Esophagus squamous epithelium (tissue), 5 donors: ENCODE data around the gene CXXC4. TPM values are rescaled to one million over a fixed set of nuclear protein-coding genes. Genes with fewer than 3 reads are reported as not detected.

Experiments
- DNase-seq: peaks from one replicate; lab custom pipeline; 2025; lab: John Stamatoyannopoulos, UW
- H3K27ac ChIP-seq, 4 donors: fragments of 200-600 bp; sonication (generic); one replicate each; pipeline ENCODE4 v1.5.1; 2016 to 2019; ENCODE audit warnings: mild to moderate bottlenecking in 1 of 4
- H3K27me3 ChIP-seq, 4 donors: fragments of 200-600 bp; sonication (generic); 1 replicate in 3 of 4; 2 replicates in 1 of 4; pipeline versions ENCODE4 v1.5.1 to v1.6.0; 2017 to 2021; ENCODE audit warnings: antibody characterized with exemption in 1 of 4
- H3K36me3 ChIP-seq, 3 donors: fragments of 200-600 bp; sonication (generic); one replicate each; pipeline ENCODE4 v1.5.1; 2016 to 2019
- H3K4me1 ChIP-seq, 3 donors: fragments of 200-600 bp; sonication (generic); one replicate each; pipeline ENCODE4 v1.5.1; 2017 to 2019
- H3K4me3 ChIP-seq, 4 donors: fragments of 200-600 bp; sonication (generic); 1 replicate in 3 of 4; 2 replicates in 1 of 4; pipeline ENCODE4 v1.5.1; 2016 to 2019; ENCODE audit warnings: mild to moderate bottlenecking in 2 of 4, moderate library complexity in 1 of 4
- H3K9me3 ChIP-seq, 3 donors: fragments of 200-600 bp; sonication (generic); one replicate each; pipeline ENCODE4 v1.5.1; 2016 to 2019
- POLR2A ChIP-seq, 4 donors: fragments of 450-650 bp; IDR thresholded peaks; one replicate each; pipeline ENCODE4 v1.6.1; 2017; ENCODE audit warnings: antibody characterized with exemption in 4 of 4, mild to moderate bottlenecking in 4 of 4, moderate library complexity in 3 of 4
- WGBS, 2 donors: methylation state at CpG; one replicate each; pipeline ENCODE4 v1.1.5; 2018; 5-methylcytosine and 5-hydroxymethylcytosine counted together
- intact Hi-C: fragments of 100-400 bp; cut with DNase I; formaldehyde crosslinking; loops from one replicate; pipeline ENCODE4 v1.15.0; 2022
- total RNA-seq, 4 donors: library from RNA; depleted of rRNA; stranded (reverse); fragments of >200 nt; gene quantifications; one replicate each; pipeline ENCODE4 v1.1.0, GENCODE V29; 2016
- TF ChIP-seq, protein P1 (sequence below), 6 experiments: fragments of 450-650 bp in 4 of 6; fragments of 200-600 bp in 2 of 6; sonication (generic) in 2 of 6; IDR thresholded peaks; one replicate each; pipeline ENCODE4 v1.5.1; 2016 to 2019; ENCODE audit warnings: antibody characterized with exemption in 6 of 6, mild to moderate bottlenecking in 4 of 6, moderate library complexity in 4 of 6
- donor health status: DM: yes; HTN: yes; CAD: no.

The CXXC4 gene
- total RNA-seq, 4 donors from 2014 or later, result 0.19 TPM; not detected in 3

DNA sequence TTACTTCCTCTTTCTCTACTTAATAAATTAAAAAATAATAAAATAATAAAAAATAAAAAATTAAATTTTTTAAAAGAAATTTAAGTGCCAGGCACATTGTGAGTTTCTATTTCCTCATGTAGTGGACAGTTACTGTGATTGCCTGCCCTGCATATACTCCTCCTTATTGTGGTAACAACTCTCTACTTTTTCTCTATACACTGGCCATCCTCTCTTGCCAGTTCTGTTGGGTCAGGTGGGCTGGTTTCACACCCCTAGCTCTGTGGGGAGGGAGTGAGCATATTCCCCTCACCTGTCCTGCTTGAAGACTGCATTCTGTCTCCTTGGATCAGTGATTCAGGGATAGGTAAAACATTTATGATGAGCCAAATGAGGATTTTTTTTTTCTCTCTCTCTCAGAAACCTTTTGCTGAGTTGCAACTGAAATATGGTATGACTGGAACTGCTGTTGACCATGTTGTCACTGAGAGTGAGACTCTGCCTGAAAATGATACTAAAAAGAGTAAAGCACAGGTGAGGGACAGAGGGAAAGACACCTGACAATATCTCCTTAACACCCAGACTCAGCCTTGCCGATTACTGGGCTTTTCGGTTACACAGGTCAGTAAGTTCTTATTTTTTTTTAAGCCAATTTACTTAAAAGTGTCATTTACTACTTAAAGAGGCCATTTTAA is 37.2 kb downstream of the CXXC4 start:
- no peak for DNase-seq
- Histone ChIP-seq H3K4me3 (no peak overlapping the region), H3K27me3 (no peaks in the 10 kb centered on the region), H3K9me3 (no peaks in the 10 kb centered on the region), H3K36me3 (no peaks in the 10 kb centered on the region), H3K27ac (no peak overlapping the region), H3K4me1 (no peaks in the 10 kb centered on the region)
- 73 to 77% methylated on average over 2 of the region's 2 CpGs for WGBS, 2 donors
- TF ChIP-seq, protein P1, sequence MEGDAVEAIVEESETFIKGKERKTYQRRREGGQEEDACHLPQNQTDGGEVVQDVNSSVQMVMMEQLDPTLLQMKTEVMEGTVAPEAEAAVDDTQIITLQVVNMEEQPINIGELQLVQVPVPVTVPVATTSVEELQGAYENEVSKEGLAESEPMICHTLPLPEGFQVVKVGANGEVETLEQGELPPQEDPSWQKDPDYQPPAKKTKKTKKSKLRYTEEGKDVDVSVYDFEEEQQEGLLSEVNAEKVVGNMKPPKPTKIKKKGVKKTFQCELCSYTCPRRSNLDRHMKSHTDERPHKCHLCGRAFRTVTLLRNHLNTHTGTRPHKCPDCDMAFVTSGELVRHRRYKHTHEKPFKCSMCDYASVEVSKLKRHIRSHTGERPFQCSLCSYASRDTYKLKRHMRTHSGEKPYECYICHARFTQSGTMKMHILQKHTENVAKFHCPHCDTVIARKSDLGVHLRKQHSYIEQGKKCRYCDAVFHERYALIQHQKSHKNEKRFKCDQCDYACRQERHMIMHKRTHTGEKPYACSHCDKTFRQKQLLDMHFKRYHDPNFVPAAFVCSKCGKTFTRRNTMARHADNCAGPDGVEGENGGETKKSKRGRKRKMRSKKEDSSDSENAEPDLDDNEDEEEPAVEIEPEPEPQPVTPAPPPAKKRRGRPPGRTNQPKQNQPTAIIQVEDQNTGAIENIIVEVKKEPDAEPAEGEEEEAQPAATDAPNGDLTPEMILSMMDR (IDR thresholded peaks at IDR 0.05), result no peak
- TF ChIP-seq POLR2A (IDR thresholded peaks at IDR 0.05), result no peak
- intact Hi-C loops, result no loop called here

- H3K4me3 ChIP-seq, result no peak overlapping the region
- H3K27ac ChIP-seq, result no peak overlapping the region
- H3K4me1 ChIP-seq, result no peaks in the 10 kb centered on the region
- intact Hi-C loops, result no loop called here
- H3K36me3 ChIP-seq, result no peaks in the 10 kb centered on the region
- no peak for DNase-seq
- H3K9me3 ChIP-seq, result no peaks in the 10 kb centered on the region
- no peak for TF ChIP-seq POLR2A (IDR thresholded peaks at IDR 0.05)
- TF ChIP-seq, protein P1 (IDR thresholded peaks at IDR 0.05), result no peak
- 20 to 43% methylated on average over 1 of the region's 1 CpG for WGBS, 2 donors
- no peaks in the 10 kb centered on the region for H3K27me3 ChIP-seq
These were observed 43.1 kb downstream of the CXXC4 start for GRCh38 chr4:104451573-104451972.

DNA sequence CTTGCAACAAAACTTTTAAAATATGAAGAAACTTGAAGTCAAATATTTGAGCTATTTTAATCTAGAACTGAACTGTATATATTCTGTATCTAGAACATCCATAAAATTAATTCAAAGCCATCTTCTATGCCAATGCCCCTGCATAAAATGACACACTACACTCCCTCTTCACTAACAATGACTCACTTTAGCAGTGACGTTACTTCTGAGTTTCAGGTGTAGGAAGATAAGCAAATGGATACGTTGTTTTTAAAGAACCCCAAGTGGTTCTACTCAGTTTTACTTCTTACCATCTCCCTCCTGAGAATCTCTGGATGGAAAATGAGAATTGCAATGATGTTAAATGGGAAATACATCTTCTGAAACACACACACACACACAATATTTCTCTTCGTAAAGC is 45.2 kb downstream of the CXXC4 start:
- Histone ChIP-seq H3K4me1 (no peaks in the 10 kb centered on the region), H3K27ac (no peak overlapping the region), H3K4me3 (no peak overlapping the region), H3K9me3 (no peaks in the 10 kb centered on the region), H3K36me3 (no peaks in the 10 kb centered on the region), H3K27me3 (no peaks in the 10 kb centered on the region)
- 65 to 80% methylated on average over 3 of the region's 3 CpGs for WGBS, 2 donors
- DNase-seq, result no peak
- no peak for TF ChIP-seq POLR2A (IDR thresholded peaks at IDR 0.05)
- TF ChIP-seq, protein P1 (IDR thresholded peaks at IDR 0.05), result no peak
- intact Hi-C loops, result no loop called here

GRCh38 chr4:104447294-104447693 is 47.4 kb downstream of the CXXC4 start:
- Histone ChIP-seq H3K4me1 (no peaks in the 10 kb centered on the region), H3K27me3 (no peaks in the 10 kb centered on the region), H3K27ac (no peak overlapping the region), H3K36me3 (no peaks in the 10 kb centered on the region), H3K4me3 (no peak overlapping the region), H3K9me3 (no peaks in the 10 kb centered on the region)
- 35 to 54% methylated on average over 2 of the region's 2 CpGs for WGBS, 2 donors
- no peak for DNase-seq
- intact Hi-C loops, result no loop called here
- TF ChIP-seq, protein P1 (IDR thresholded peaks at IDR 0.05), result no peak
- TF ChIP-seq POLR2A (IDR thresholded peaks at IDR 0.05), result no peak

GRCh38 chr4:104446431-104447278 is 48.0 kb downstream of the CXXC4 start:
- intact Hi-C loops, result no loop called here

More at GRCh38 chr4:104446431-104447278, 48.0 kb downstream of the CXXC4 start:
- no peak overlapping the region for H3K4me3 ChIP-seq
- WGBS, 2 donors, result 49 to 50% methylated on average over 5 of the region's 5 CpGs
- DNase-seq, result no peak
- H3K36me3 ChIP-seq, result no peaks in the 10 kb centered on the region
- no peak overlapping the region for H3K27ac ChIP-seq
- no peaks in the 10 kb centered on the region for H3K4me1 ChIP-seq
- TF ChIP-seq POLR2A (IDR thresholded peaks at IDR 0.05), result no peak
- TF ChIP-seq, protein P1 (IDR thresholded peaks at IDR 0.05), result no peak
- no peaks in the 10 kb centered on the region for H3K27me3 ChIP-seq
- no peaks in the 10 kb centered on the region for H3K9me3 ChIP-seq
